Stimulated activated CD8-positive, alpha-beta memory T cell treated with anti-CD3 and anti-CD28 coated beads, Interleukin-7, amount 100 ng/mL, for 48 hours (primary cell): ENCODE data around the gene CHRNA4.
"Not testable (repeated sequence)": the region's sequence is repeated elsewhere in the genome, so short reads cannot be mapped to it uniquely, and the experiment has no call there.

Experiments
- DNase-seq, 2 donors: peaks; one replicate each; pipeline ENCODE4 v3.0.0-alpha.2; 2020; ENCODE audit warnings: low read depth in 1 of 2; ENCODE audit errors: extremely low read depth in 1 of 2

CHRNA4 gene

GRCh38 chr20:63311833-63312243, 49.3 kb downstream of the CHRNA4 start:
- no peak for DNase-seq

GRCh38 chr20:63311186-63311832, 49.8 kb downstream of the CHRNA4 start:
- no peak for DNase-seq

GRCh38 chr20:63310265-63310991, 50.7 kb downstream of the CHRNA4 start:
- no peak for DNase-seq

- DNase-seq: no peak
Measured at GRCh38 chr20:63309261-63310071, 51.7 kb downstream of the CHRNA4 start.

GRCh38 chr20:63308218-63308911, 52.8 kb downstream of the CHRNA4 start:
- DNase-seq: no peak

GRCh38 chr20:63307538-63308217, 53.5 kb downstream of the CHRNA4 start:
- no peak for DNase-seq

GRCh38 chr20:63306673-63307537, 54.2 kb downstream of the CHRNA4 start:
- no peak for DNase-seq

GRCh38 chr20:63305933-63306672, 55.0 kb downstream of the CHRNA4 start:
- DNase-seq: not testable (repeated sequence)

- DNase-seq: no peak
Measured at GRCh38 chr20:63305393-63305792, 55.8 kb downstream of the CHRNA4 start.

GRCh38 chr20:63303095-63303666, 58.0 kb downstream of the CHRNA4 start:
- no peak for DNase-seq

- no peak for DNase-seq
Measured at GRCh38 chr20:63301671-63302070, 59.5 kb downstream of the CHRNA4 start.

GRCh38 chr20:63298731-63299312, 62.3 kb downstream of the CHRNA4 start:
- DNase-seq: no peak

GRCh38 chr20:63297796-63298572, 63.2 kb downstream of the CHRNA4 start:
- no peak for DNase-seq

GRCh38 chr20:63297371-63297781, 63.8 kb downstream of the CHRNA4 start:
- no peak for DNase-seq

- DNase-seq: no peak
Measured at GRCh38 chr20:63296531-63297299, 64.4 kb downstream of the CHRNA4 start.

GRCh38 chr20:63295846-63296245, 65.3 kb downstream of the CHRNA4 start:
- DNase-seq: no peak

GRCh38 chr20:63295422-63295821, 65.7 kb downstream of the CHRNA4 start:
- DNase-seq: no peak
